ENCODE measurements around the gene KCTD5. TPM values are rescaled to one million over a fixed set of nuclear protein-coding genes. Genes with fewer than 3 reads are reported as not detected.

KCTD5 gene
- total RNA-seq, 1 donor from 2014 or later, result 27.3 TPM

DNA sequence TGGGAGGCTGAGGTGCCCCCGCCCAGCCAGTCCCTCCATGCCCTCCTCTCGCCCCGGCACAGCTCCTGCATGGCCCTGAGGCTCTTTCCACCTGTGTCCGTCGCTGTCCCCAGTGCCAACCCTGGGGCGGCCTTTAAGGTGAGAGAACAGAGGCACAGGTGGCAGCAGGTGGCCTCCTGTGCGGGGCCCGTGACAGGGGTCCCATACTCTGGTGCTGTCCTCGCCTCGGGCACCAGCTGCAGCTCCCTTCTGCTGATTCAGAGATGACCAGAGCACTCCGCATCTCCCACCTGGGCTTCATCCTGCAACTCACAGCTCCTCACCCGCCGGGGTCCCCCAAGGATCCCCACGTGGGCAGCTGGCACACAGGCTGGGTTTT lies 29.7 kb downstream of the KCTD5 start:
- Mint-ChIP-seq H3K27me3 (ENCODE audit: low read depth) (no peaks in the 10 kb centered on the region), H3K4me1 (ENCODE audit: low read depth) (peaks cover 7% of the 10 kb centered on the region), H3K36me3 (ENCODE audit: low read depth) (peaks cover 4% of the 10 kb centered on the region), H3K27ac (ENCODE audit: unreplicated experiment) (no peak overlapping the region), H3K9me3 (ENCODE audit: low read depth) (no peaks in the 10 kb centered on the region), H3K4me3 (ENCODE audit: unreplicated experiment) (no peak overlapping the region)
- no peak for DNase-seq (ENCODE audit: low spot score)
- TF ChIP-seq, protein P1, sequence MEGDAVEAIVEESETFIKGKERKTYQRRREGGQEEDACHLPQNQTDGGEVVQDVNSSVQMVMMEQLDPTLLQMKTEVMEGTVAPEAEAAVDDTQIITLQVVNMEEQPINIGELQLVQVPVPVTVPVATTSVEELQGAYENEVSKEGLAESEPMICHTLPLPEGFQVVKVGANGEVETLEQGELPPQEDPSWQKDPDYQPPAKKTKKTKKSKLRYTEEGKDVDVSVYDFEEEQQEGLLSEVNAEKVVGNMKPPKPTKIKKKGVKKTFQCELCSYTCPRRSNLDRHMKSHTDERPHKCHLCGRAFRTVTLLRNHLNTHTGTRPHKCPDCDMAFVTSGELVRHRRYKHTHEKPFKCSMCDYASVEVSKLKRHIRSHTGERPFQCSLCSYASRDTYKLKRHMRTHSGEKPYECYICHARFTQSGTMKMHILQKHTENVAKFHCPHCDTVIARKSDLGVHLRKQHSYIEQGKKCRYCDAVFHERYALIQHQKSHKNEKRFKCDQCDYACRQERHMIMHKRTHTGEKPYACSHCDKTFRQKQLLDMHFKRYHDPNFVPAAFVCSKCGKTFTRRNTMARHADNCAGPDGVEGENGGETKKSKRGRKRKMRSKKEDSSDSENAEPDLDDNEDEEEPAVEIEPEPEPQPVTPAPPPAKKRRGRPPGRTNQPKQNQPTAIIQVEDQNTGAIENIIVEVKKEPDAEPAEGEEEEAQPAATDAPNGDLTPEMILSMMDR (IDR thresholded peaks at IDR 0.05), result no peak

DNA sequence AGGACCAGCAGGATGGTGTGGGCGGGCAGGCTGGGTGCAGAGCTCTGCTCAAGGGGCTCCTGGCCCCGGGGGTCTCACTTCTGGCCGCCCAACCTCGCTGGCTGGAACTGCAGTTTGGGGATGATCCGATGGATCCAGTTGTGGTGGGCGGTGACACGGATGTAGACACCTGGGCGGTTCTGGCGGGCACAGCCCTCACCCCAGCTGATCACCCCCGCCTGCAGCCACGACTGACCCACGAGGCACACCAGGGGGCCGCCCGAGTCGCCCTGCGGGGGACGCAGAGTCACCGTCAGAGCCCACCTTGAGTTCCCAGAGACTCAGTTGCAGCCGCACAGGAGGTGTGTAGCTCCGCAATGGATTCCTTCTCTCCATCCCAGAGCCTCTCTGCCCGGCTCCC lies 30.2 kb downstream of the KCTD5 start:
- H3K9me3 Mint-ChIP-seq (ENCODE audit: low read depth), result no peaks in the 10 kb centered on the region
- H3K4me1 Mint-ChIP-seq (ENCODE audit: low read depth), result peaks cover 7% of the 10 kb centered on the region
- DNase-seq (ENCODE audit: low spot score), result peak; percentile 80
- no peaks in the 10 kb centered on the region for H3K27me3 Mint-ChIP-seq (ENCODE audit: low read depth)
- TF ChIP-seq, protein P1 (IDR thresholded peaks at IDR 0.05), result no peak
- H3K36me3 Mint-ChIP-seq (ENCODE audit: low read depth), result peaks cover 2% of the 10 kb centered on the region
- H3K4me3 Mint-ChIP-seq (ENCODE audit: unreplicated experiment), result no peak overlapping the region
- H3K27ac Mint-ChIP-seq (ENCODE audit: unreplicated experiment), result no peak overlapping the region

DNA sequence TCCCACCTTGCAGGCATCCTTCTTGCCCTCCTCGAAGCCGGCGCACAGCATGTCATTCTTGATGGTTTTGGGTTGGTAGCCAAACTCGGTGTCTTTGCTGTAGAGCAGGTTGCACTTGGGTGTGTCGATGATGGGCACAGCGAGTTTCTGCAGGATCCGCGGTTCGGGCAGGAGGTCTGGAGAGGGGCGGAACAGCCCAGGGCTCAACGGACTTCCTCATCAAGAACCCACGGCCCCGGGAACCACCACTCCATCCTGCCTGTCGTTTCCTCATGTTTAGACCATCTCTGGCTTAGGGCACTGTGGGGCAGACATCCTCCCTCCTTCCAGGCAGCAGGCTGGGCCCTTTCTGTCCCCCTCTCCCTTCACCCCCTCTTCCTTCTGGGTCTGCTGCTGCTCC lies 31.2 kb downstream of the KCTD5 start:
- Mint-ChIP-seq H3K4me1 (ENCODE audit: low read depth) (peaks cover 7% of the 10 kb centered on the region), H3K4me3 (ENCODE audit: unreplicated experiment) (no peak overlapping the region), H3K27me3 (ENCODE audit: low read depth) (no peaks in the 10 kb centered on the region), H3K36me3 (ENCODE audit: low read depth) (no peaks in the 10 kb centered on the region), H3K9me3 (ENCODE audit: low read depth) (no peaks in the 10 kb centered on the region), H3K27ac (ENCODE audit: unreplicated experiment) (no peak overlapping the region)
- TF ChIP-seq, protein P1 (IDR thresholded peaks at IDR 0.05), result no peak
- no peak for DNase-seq (ENCODE audit: low spot score)

DNA sequence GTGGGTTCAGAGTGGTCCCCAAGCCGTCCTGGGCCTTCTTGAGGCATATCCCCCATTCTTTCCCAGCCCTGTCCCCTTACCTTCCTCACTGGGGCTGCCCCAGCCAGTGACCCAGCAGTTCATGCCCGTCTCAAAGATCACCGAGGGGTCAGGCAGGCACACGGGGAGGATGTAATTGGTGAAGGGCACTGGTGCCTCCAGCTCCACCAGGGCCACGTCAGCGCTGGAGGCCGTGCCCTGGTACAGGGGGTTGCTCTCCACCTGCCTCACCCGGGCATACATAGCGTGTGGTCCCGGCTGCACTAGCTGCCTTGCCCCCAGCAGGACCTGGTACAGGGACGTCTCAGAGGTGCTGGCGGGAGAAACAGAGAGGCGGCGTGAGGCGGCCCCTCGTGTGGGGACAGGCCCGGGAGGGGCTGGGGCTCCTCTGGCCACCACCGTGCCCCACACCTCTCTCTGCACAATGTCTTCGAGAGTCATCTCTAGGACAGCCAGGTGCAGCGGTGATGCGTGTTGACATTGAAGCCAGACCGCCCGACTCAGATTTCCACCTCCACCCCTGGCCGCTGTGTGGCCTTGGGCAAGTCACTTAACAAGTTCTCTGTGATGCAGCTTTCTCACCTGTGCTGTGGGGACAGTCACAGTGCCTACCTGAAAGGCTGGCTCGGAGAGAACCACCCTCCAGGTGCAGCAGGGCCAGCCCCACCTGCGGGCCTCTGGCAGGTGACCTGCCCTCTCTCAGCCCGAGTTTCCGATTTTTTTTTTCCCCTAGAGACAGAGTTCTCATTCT lies 31.9 kb downstream of the KCTD5 start:
- no peak overlapping the region for H3K27ac Mint-ChIP-seq (ENCODE audit: unreplicated experiment)
- no peak overlapping the region for H3K4me3 Mint-ChIP-seq (ENCODE audit: unreplicated experiment)
- TF ChIP-seq, protein P1 (IDR thresholded peaks at IDR 0.05), result no peak
- no peaks in the 10 kb centered on the region for H3K9me3 Mint-ChIP-seq (ENCODE audit: low read depth)
- no peaks in the 10 kb centered on the region for H3K36me3 Mint-ChIP-seq (ENCODE audit: low read depth)
- DNase-seq (ENCODE audit: low spot score), result no peak
- no peaks in the 10 kb centered on the region for H3K27me3 Mint-ChIP-seq (ENCODE audit: low read depth)
- H3K4me1 Mint-ChIP-seq (ENCODE audit: low read depth), result peaks cover 7% of the 10 kb centered on the region

DNA sequence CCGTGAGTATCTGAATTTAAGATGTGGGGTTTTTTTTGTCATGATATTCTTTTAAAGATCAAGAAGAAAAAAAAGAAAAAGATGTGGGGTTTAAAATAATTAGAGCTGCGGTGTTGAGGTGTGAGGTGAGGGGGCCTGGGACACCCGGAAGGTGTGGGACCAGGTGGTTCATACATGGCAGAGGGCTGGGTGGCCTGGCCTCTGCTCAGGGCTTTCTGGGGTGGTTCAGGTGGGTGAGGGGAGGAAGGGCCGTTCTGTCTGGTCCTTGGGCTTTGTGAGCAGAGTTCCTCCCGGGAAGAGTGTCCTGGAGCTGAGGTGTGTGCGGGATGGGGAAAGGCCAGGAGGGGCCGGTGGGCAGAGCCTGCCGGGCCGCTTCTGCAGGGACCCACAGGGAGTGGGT lies 32.7 kb downstream of the KCTD5 start:
- Mint-ChIP-seq H3K36me3 (ENCODE audit: low read depth) (no peaks in the 10 kb centered on the region), H3K27ac (ENCODE audit: unreplicated experiment) (no peak overlapping the region), H3K4me1 (ENCODE audit: low read depth) (peaks cover 7% of the 10 kb centered on the region), H3K27me3 (ENCODE audit: low read depth) (no peaks in the 10 kb centered on the region), H3K9me3 (ENCODE audit: low read depth) (no peaks in the 10 kb centered on the region), H3K4me3 (ENCODE audit: unreplicated experiment) (no peak overlapping the region)
- no peak for DNase-seq (ENCODE audit: low spot score)
- TF ChIP-seq, protein P1 (IDR thresholded peaks at IDR 0.05), result no peak
